Ovary (tissue), 9 donors: ENCODE results near the gene UBAP1L. TPM values are rescaled to one million over a fixed set of nuclear protein-coding genes. Genes with fewer than 3 reads are reported as not detected.
"Not testable (repeated sequence)": the region's sequence is repeated elsewhere in the genome, so short reads cannot be mapped to it uniquely, and the experiment has no call there.

Source experiments
- DNase-seq, 5 donors: peaks; one replicate each; pipeline ENCODE4 v3.0.0-alpha.2; 2019 to 2020
- H3K27ac ChIP-seq, 2 donors: fragments of 200-600 bp; one replicate each; pipeline versions ENCODE4 v1.5.1 to v1.8.0; 2019 to 2022
- H3K27me3 ChIP-seq: fragments of 200-600 bp; one replicate; pipeline ENCODE4 v1.8.0; 2022
- H3K36me3 ChIP-seq: fragments of 200-600 bp; sonication (generic); one replicate; pipeline ENCODE4 v1.5.1; 2019
- H3K4me1 ChIP-seq: one replicate; pipeline ENCODE4 v1.8.1; 2013; ENCODE audit warnings: mild to moderate bottlenecking, moderate library complexity; ENCODE audit not compliant: insufficient read depth
- H3K4me3 ChIP-seq: fragments of 200-600 bp; sonication (generic); one replicate; pipeline ENCODE4 v1.5.1; 2017
- H3K9me3 ChIP-seq, 2 donors: fragments of 200-600 bp in 1 of 2; sonication (generic) in 1 of 2; one replicate each; pipeline versions ENCODE4 v1.5.1 to v1.8.1; 2013 to 2019; ENCODE audit warnings: mild to moderate bottlenecking in 1 of 2, moderate library complexity in 1 of 2
- CTCF ChIP-seq, 3 donors: fragments of 450-650 bp in 2 of 3; fragments of 200-600 bp in 1 of 3; IDR thresholded peaks; one replicate each; pipeline versions ENCODE4 v1.5.1 to v1.8.0; 2016 to 2022; ENCODE audit warnings: antibody characterized with exemption in 3 of 3, mild to moderate bottlenecking in 1 of 3
- EP300 ChIP-seq: sonication (generic); formaldehyde crosslinking; IDR thresholded peaks from one replicate; pipeline ENCODE4 v1.6.1; 2017; ENCODE audit warnings: antibody characterized with exemption
- POLR2A ChIP-seq: fragments of 450-650 bp; IDR thresholded peaks from one replicate; pipeline ENCODE4 v1.6.1; 2017; ENCODE audit warnings: antibody characterized with exemption, mild to moderate bottlenecking, moderate library complexity
- WGBS, 3 donors: extraction: QIAGEN DNeasy Blood & Tissue Kit in 1 of 3; methylation state at CpG; one replicate each; pipeline versions ENCODE4 v1.1.5 to v1.1.7; 2013 to 2017; 5-methylcytosine and 5-hydroxymethylcytosine counted together
- intact Hi-C, 4 donors: fragments of 100-400 bp; cut with DNase I; formaldehyde crosslinking; loops; one replicate each; pipeline versions ENCODE4 v1.11.0 to v1.15.1; 2022 to 2023
- polyA plus RNA-seq, 2 donors: library from polyadenylated mRNA; stranded (reverse); fragments of 200-250 nt in 1 of 2; fragments of 350-450 nt in 1 of 2; fragmentation: Illumina TruSeq in 1 of 2; extraction: RNeasy Lipid Tissue Mini Kit (QIAGEN cat#74804) in 1 of 2; gene quantifications; one replicate each; pipeline ENCODE4 v1.2.3, GENCODE V29; 2013 to 2014
- small RNA-seq: library from RNA; depleted of rRNA; stranded (forward); fragments of <200 nt; gene quantifications from one replicate; pipeline ENCODE3, GENCODE V24; 2016
- total RNA-seq, 7 donors: library from RNA; depleted of rRNA in 2 of 7; stranded (reverse); fragments of >200 nt in 2 of 7; fragmentation: NEBNext Ultra II Directional in 3 of 7; extraction: Animal tissue kit (Norgen Biotek cat#: 25700) in 3 of 7; gene quantifications; one replicate each; pipeline versions ENCODE4 v1.1.0 to v1.2.4, GENCODE V29; 2016 to 2023
- donor health status: DM: no; HTN: no; CAD: no; lungs with moderate emphysema.
- donor health status: DM: no; HTN: no; CAD: no.
- donor health status: Bipolar disorder and iron deficiency.
- donor health status: DM: yes; HTN: yes; CAD: no.
- donor health status: DM: no; HTN: no; CAD: no.
- donor health status: DM: yes; HTN: yes; CAD: no.

The UBAP1L gene
- total and polyA plus RNA-seq, 9 donors, result 2.5 to 9.9 (median 6.5) TPM

- Histone ChIP-seq H3K4me1 (peaks cover 2% of the 10 kb centered on the region), H3K9me3 (no peaks in the 10 kb centered on the region), H3K36me3 (no peaks in the 10 kb centered on the region), H3K27me3 (no peaks in the 10 kb centered on the region), H3K27ac (no peak within 1 kb of the TSS), H3K4me3 (no peak within 1 kb of the TSS)
- WGBS, 3 donors, result 26 to 34% (median 33%) methylated on average over 7 of the region's 7 CpGs
- no peak for TF ChIP-seq CTCF (IDR thresholded peaks at IDR 0.05)
- no peak for TF ChIP-seq EP300
- TF ChIP-seq POLR2A, result no peak
- peak in 1 of 5 donors; percentile 42 for DNase-seq
- intact Hi-C loops, result no loop called here
These were observed 70.1 kb downstream of the UBAP1L start, which contains the start of gene SLC51B for GRCh38 chr15:65044724-65045481. SLC51B (plus strand) TSS chr15:65045387; CDS start chr15:65050005, 4,618 bp downstream.

- H3K27me3 ChIP-seq, H3K4me3 ChIP-seq, H3K36me3 ChIP-seq, intact Hi-C loops, H3K27ac ChIP-seq, H3K9me3 ChIP-seq, H3K4me1 ChIP-seq, DNase-seq: not testable (repeated sequence)
- WGBS, 3 donors, result 72 to 82% (median 74%) methylated on average over 5 of the region's 5 CpGs
These were observed 70.8 kb downstream of the UBAP1L start for GRCh38 chr15:65044218-65044617.

GRCh38 chr15:65042776-65043327 lies 72.1 kb downstream of the UBAP1L start:
- Histone ChIP-seq H3K27me3 (no peaks in the 10 kb centered on the region), H3K4me1 (peaks cover 2% of the 10 kb centered on the region), H3K9me3 (no peaks in the 10 kb centered on the region), H3K36me3 (no peaks in the 10 kb centered on the region), H3K27ac (no peak overlapping the region), H3K4me3 (no peak overlapping the region)
- TF ChIP-seq EP300, result no peak
- TF ChIP-seq CTCF (IDR thresholded peaks at IDR 0.05), result no peak
- no peak for TF ChIP-seq POLR2A
- 57 to 69% (median 63%) methylated on average over 4 of the region's 4 CpGs for WGBS, 3 donors
- no peak for DNase-seq
- intact Hi-C loops, result no loop called here

Small RNAs within 50 kb of the gene (small RNA-seq; reads per million reads assigned to genes)
- gene AC013553.1, result not detected

Other genes starting within 250 kb of the UBAP1L start
- gene ANKDD1A, start 203.3 kb downstream of the UBAP1L start, total RNA-seq, result 10 to 100 TPM in 5 of 7 donors, 1 to 10 TPM in 2; 5.7 to 29.4 (median 12.1) TPM
- gene ANKDD1A, start 203.3 kb downstream of the UBAP1L start, polyA plus RNA-seq, result 1 to 10 TPM; 6.2 to 10.0 TPM
- gene SPG21, start 125.3 kb downstream of the UBAP1L start, total RNA-seq, result 10 to 100 TPM; 60.6 to 90.6 (median 84.0) TPM
- gene SPG21, start 125.3 kb downstream of the UBAP1L start, polyA plus RNA-seq, result 100 to 1,000 TPM in 1 of 2 donors, 10 to 100 TPM in 1; 59.7 to 123 TPM
- 10 to 100 TPM; 16.8 to 30.3 (median 20.0) TPM for gene MTFMT, start 85.6 kb downstream of the UBAP1L start, total RNA-seq
- gene MTFMT, start 85.6 kb downstream of the UBAP1L start, polyA plus RNA-seq, result 10 to 100 TPM; 11.5 to 15.8 TPM
- under 1 TPM in 2 of 7 donors, not detected in 5; 0.27 to 0.31 TPM for gene SLC51B, start 69.8 kb downstream of the UBAP1L start, total RNA-seq
- under 1 TPM in 1 of 2 donors, not detected in 1; 0.22 TPM for gene SLC51B, start 69.8 kb downstream of the UBAP1L start, polyA plus RNA-seq
- 10 to 100 TPM in 6 of 7 donors, 1 to 10 TPM in 1; 4.8 to 31.1 (median 14.2) TPM for gene RASL12, start 47.2 kb downstream of the UBAP1L start, total RNA-seq
- gene RASL12, start 47.2 kb downstream of the UBAP1L start, polyA plus RNA-seq, result 10 to 100 TPM; 19.1 to 24.8 TPM
- gene KBTBD13, start 38.5 kb downstream of the UBAP1L start, total RNA-seq, result under 1 TPM in 4 of 7 donors, not detected in 3; 0.07 to 0.28 (median 0.11) TPM
- under 1 TPM; 0.07 to 0.10 TPM for gene KBTBD13, start 38.5 kb downstream of the UBAP1L start, polyA plus RNA-seq
- gene PDCD7, start 18.6 kb upstream of the UBAP1L start, total RNA-seq, result 10 to 100 TPM; 23.2 to 41.1 (median 32.8) TPM
- gene PDCD7, start 18.6 kb upstream of the UBAP1L start, polyA plus RNA-seq, result 10 to 100 TPM; 16.4 to 29.8 TPM
- gene CLPX, start 70.1 kb upstream of the UBAP1L start, total RNA-seq, result 10 to 100 TPM; 37.1 to 44.2 (median 41.1) TPM
- gene CLPX, start 70.1 kb upstream of the UBAP1L start, polyA plus RNA-seq, result 10 to 100 TPM; 19.0 to 44.4 TPM
- 10 to 100 TPM in 3 of 7 donors, 1 to 10 TPM in 4; 1.2 to 24.3 (median 4.6) TPM for gene CILP, start 96.3 kb upstream of the UBAP1L start, total RNA-seq
- 10 to 100 TPM in 1 of 2 donors, 1 to 10 TPM in 1; 1.6 to 34.1 TPM for gene CILP, start 96.3 kb upstream of the UBAP1L start, polyA plus RNA-seq
- 10 to 100 TPM in 5 of 7 donors, 1 to 10 TPM in 2; 8.8 to 20.2 (median 13.4) TPM for gene PARP16, start 171.7 kb upstream of the UBAP1L start, total RNA-seq
- 10 to 100 TPM; 12.1 to 19.2 TPM for gene PARP16, start 171.7 kb upstream of the UBAP1L start, polyA plus RNA-seq
- gene RNU5A-1, start 180.9 kb upstream of the UBAP1L start, total RNA-seq, result not detected
- gene RNU5A-1, start 180.9 kb upstream of the UBAP1L start, polyA plus RNA-seq, result not detected
- gene RNU5B-1, start 189.5 kb upstream of the UBAP1L start, total RNA-seq, result 10 to 100 TPM in 5 of 7 donors, not detected in 2; 22.1 to 67.7 (median 29.6) TPM
- gene RNU5B-1, start 189.5 kb upstream of the UBAP1L start, polyA plus RNA-seq, result not detected